OCI-LY7 (cell line): ENCODE data around the gene FAM221B. TPM values are rescaled to one million over a fixed set of nuclear protein-coding genes. Genes with fewer than 3 reads are reported as not detected.

Experiments used
- Bru-seq: library from RNA; stranded (reverse); fragments of 400-500 nt; gene quantifications from one replicate; lab custom pipeline; 2021; lab: Mats Ljungman, UMichigan
- BruChase-seq, 2 experiments: library from RNA; stranded (reverse); fragments of 400-500 nt; gene quantifications; one replicate each; lab custom pipeline; 2021; lab: Mats Ljungman, UMichigan
- BruUV-seq: library from RNA; stranded (reverse); fragments of 400-500 nt; replicated peaks from 2 replicates; lab custom pipeline; 2021; lab: Mats Ljungman, UMichigan
- CTCF ChIA-PET: fragments of 300-600 bp; sonication (Branson Sonifier 250); formaldehyde crosslinking; loops from one replicate; lab custom pipeline; 2022; ENCODE audit warnings: antibody characterized with exemption; ENCODE audit not compliant: unreplicated experiment; lab: Charles Lee
- POLR2A ChIA-PET: fragments of 300-600 bp; sonication (Branson Sonifier 250); formaldehyde crosslinking; loops from one replicate; lab custom pipeline; 2022; ENCODE audit warnings: antibody characterized with exemption; lab: Charles Lee
- DNase-seq: peaks from one replicate; pipeline ENCODE4 v3.0.0-alpha.2; 2015; ENCODE audit warnings: low spot score
- H2AFZ ChIP-seq: fragments of 200-600 bp; sonication (generic), shearing (Covaris generic); 2 replicates; pipeline ENCODE4 v1.6.1; 2014; ENCODE audit warnings: mild to moderate bottlenecking, antibody characterized with exemption, low read length, moderate library complexity
- H3K27ac ChIP-seq: fragments of 200-600 bp; sonication (generic); 2 replicates; pipeline ENCODE4 v1.5.1; 2014; ENCODE audit warnings: mixed run types, low read depth, mild to moderate bottlenecking, moderate library complexity, low read length, inconsistent platforms; ENCODE audit not compliant: poor library complexity, severe bottlenecking
- H3K36me3 ChIP-seq: fragments of 200-600 bp; sonication (generic); 2 replicates; pipeline ENCODE4 v1.6.1; 2014; ENCODE audit warnings: mild to moderate bottlenecking, antibody characterized with exemption, low read length, moderate library complexity, mixed read lengths; ENCODE audit not compliant: insufficient read depth
- H3K4me1 ChIP-seq: fragments of 200-600 bp; sonication (generic); 2 replicates; pipeline ENCODE4 v1.5.1; 2014; ENCODE audit warnings: mild to moderate bottlenecking, low read length; ENCODE audit not compliant: insufficient read depth, poor library complexity, severe bottlenecking
- H3K4me2 ChIP-seq: fragments of 200-600 bp; sonication (generic); 2 replicates; pipeline ENCODE4 v1.6.1; 2014; ENCODE audit warnings: mild to moderate bottlenecking, low read length
- H3K4me3 ChIP-seq: fragments of 200-600 bp; sonication (generic); 2 replicates; pipeline ENCODE4 v1.5.1; 2014; ENCODE audit warnings: mild to moderate bottlenecking, low read depth, low read length; ENCODE audit not compliant: poor library complexity, severe bottlenecking
- H3K79me2 ChIP-seq: fragments of 200-600 bp; sonication (generic); 2 replicates; pipeline ENCODE4 v1.6.1; 2016; ENCODE audit warnings: low read depth, mild to moderate bottlenecking, low read length, moderate library complexity, mixed read lengths; ENCODE audit not compliant: insufficient read depth
- H3K9me2 ChIP-seq: fragments of 200-600 bp; sonication (generic); 2 replicates; pipeline ENCODE4 v1.6.1; 2016; ENCODE audit warnings: mild to moderate bottlenecking, low read length, mixed read lengths; ENCODE audit not compliant: insufficient read depth
- H3K9me3 ChIP-seq: fragments of 200-600 bp; sonication (generic); 2 replicates; pipeline ENCODE4 v1.6.1; 2014; ENCODE audit warnings: mild to moderate bottlenecking, mixed run types, low read length, mixed read lengths
- H4K20me1 ChIP-seq: fragments of 200-600 bp; sonication (generic); 2 replicates; pipeline ENCODE4 v1.6.1; 2014; ENCODE audit warnings: mild to moderate bottlenecking, antibody characterized with exemption, low read length, moderate library complexity, mixed read lengths; ENCODE audit not compliant: insufficient read depth
- CTCF ChIP-seq: fragments of 200-600 bp; sonication (generic); conservative IDR thresholded peaks from 2 replicates; pipeline ENCODE4 v1.5.1; 2014; ENCODE audit warnings: mild to moderate bottlenecking, antibody characterized with exemption, low read length, moderate library complexity, mixed read lengths
- EZH2phosphoT487 ChIP-seq: fragments of 200-600 bp; sonication (generic); IDR thresholded peaks from 2 replicates; pipeline ENCODE4 v1.6.1; 2018; ENCODE audit warnings: low read depth, borderline replicate concordance, mild to moderate bottlenecking, mixed run types, antibody characterized with exemption, low read length, moderate library complexity, mixed read lengths
- intact Hi-C: fragments of 100-400 bp; cut with micrococcal nuclease; formaldehyde crosslinking; loops from one replicate; pipeline ENCODE4 v1.10.0; 2022; ENCODE audit not compliant: unreplicated experiment
- long read RNA-seq: library from polyadenylated mRNA; stranded (forward); transcript quantifications from one replicate; pipeline ENCODE4 v2.0.0, GENCODE V29; 2022
- total RNA-seq, 2 experiments: library from RNA; depleted of rRNA in 1 of 2; stranded (reverse); fragments of >200 nt in 1 of 2; shearing (Covaris generic) in 1 of 2; gene quantifications; 2 replicates each; pipeline ENCODE4 v1.2.3, GENCODE V29; 2014 to 2022

Gene FAM221B
- not detected in 2 replicates for total RNA-seq (2014; rRNA removed; shearing (Covaris generic))
- total RNA-seq (2022) = not detected in 2 replicates
- Bru-seq, nascent RNA = percentile 16 among the genes with signal in this experiment
- BruChase-seq, experiment 1, labeled RNA remaining after a 6-hour chase = not detected
- BruChase-seq, experiment 2, labeled RNA remaining after a 2-hour chase = not detected
- long read RNA-seq = 0 reads

- Histone ChIP-seq H3K4me2 (peak within 1 kb of the TSS; percentile 84), H3K36me3 (no peaks in the 10 kb centered on the region), H3K4me3 (peak within 1 kb of the TSS; percentile 72), H3K4me1 (peaks cover 26% of the 10 kb centered on the region), H3K79me2 (no peaks in the 10 kb centered on the region), H4K20me1 (no peaks in the 10 kb centered on the region), H3K27ac (no peak within 1 kb of the TSS), H3K9me3 (no peaks in the 10 kb centered on the region), H2AFZ (peak within 1 kb of the TSS; percentile 93), H3K9me2 (no peaks in the 10 kb centered on the region)
- intact Hi-C loops = loop anchor here (1.0 to 5.0 kb wide), 3 partner anchors 13 to 171 kb away; partner anchors contain the start of genes CCDC107, HINT2 and RMRP
- ChIA-PET POLR2A (no interaction called here), CTCF (no interaction called here)
- DNase-seq = no peak
- no peak for TF ChIP-seq CTCF
- no peak for TF ChIP-seq EZH2phosphoT487
- no TSS peak for BruUV-seq
Observed at GRCh38 chr9:35828716-35829083, at the start of gene FAM221B. Gene FAM221B (minus strand): TSS chr9:35828732. CDS start chr9:35826161, 2,571 bp downstream.

GRCh38 chr9:35872505-35872904 lies 44.0 kb upstream of the FAM221B start:
- ChIA-PET CTCF (no interaction called here), POLR2A (no interaction called here)
- intact Hi-C loops = no loop called here
- H3K27ac ChIP-seq = no peak overlapping the region
- H2AFZ ChIP-seq = no peak overlapping the region
- no peaks in the 10 kb centered on the region for H4K20me1 ChIP-seq
- no peak for TF ChIP-seq CTCF
- no peaks in the 10 kb centered on the region for H3K9me2 ChIP-seq
- H3K4me2 ChIP-seq = no peak overlapping the region
- H3K4me1 ChIP-seq = no peaks in the 10 kb centered on the region
- DNase-seq = no peak
- no TSS peak for BruUV-seq
- H3K36me3 ChIP-seq = no peaks in the 10 kb centered on the region
- H3K4me3 ChIP-seq = no peak overlapping the region
- no peaks in the 10 kb centered on the region for H3K79me2 ChIP-seq
- peaks cover 19% of the 10 kb centered on the region for H3K9me3 ChIP-seq

GRCh38 chr9:35871545-35871944 lies 43.0 kb upstream of the FAM221B start:
- no peaks in the 10 kb centered on the region for H3K9me2 ChIP-seq
- no TSS peak for BruUV-seq
- intact Hi-C loops = no loop called here
- no peak overlapping the region for H2AFZ ChIP-seq
- H3K4me3 ChIP-seq = no peak overlapping the region
- DNase-seq = no peak
- H3K27ac ChIP-seq = no peak overlapping the region
- H4K20me1 ChIP-seq = no peaks in the 10 kb centered on the region
- no peaks in the 10 kb centered on the region for H3K79me2 ChIP-seq
- ChIA-PET POLR2A (no interaction called here), CTCF (no interaction called here)
- no peaks in the 10 kb centered on the region for H3K4me1 ChIP-seq
- TF ChIP-seq EZH2phosphoT487 (no peak), CTCF (no peak)
- no peaks in the 10 kb centered on the region for H3K36me3 ChIP-seq
- no peak overlapping the region for H3K4me2 ChIP-seq
- H3K9me3 ChIP-seq = peaks cover 10% of the 10 kb centered on the region
